Trophoblast cell (in vitro differentiated cells and primary cell): Measurements from ENCODE around the gene RHOXF2B.
"Not testable (repeated sequence)": the region's sequence is repeated elsewhere in the genome, so short reads cannot be mapped to it uniquely, and the experiment has no call there.

ENCODE experiments used
- DNase-seq, 2 donors: peaks; one replicate each; pipeline ENCODE4 v3.0.0-alpha.2; 2016
- H2AFZ ChIP-seq: 2 replicates; pipeline ENCODE4 v1.6.1; 2013; ENCODE audit warnings: low read length, moderate library complexity, mild to moderate bottlenecking; ENCODE audit not compliant: insufficient read depth, poor library complexity
- H2AK5ac ChIP-seq: 2 replicates; pipeline ENCODE4 v1.6.1; 2013; ENCODE audit warnings: mild to moderate bottlenecking, low read length
- H2BK120ac ChIP-seq: 2 replicates; pipeline ENCODE4 v1.6.1; 2013; ENCODE audit warnings: low read length, mild to moderate bottlenecking, moderate library complexity; ENCODE audit not compliant: insufficient read depth, poor library complexity
- H2BK12ac ChIP-seq: 2 replicates; pipeline ENCODE4 v1.6.1; 2013; ENCODE audit warnings: mild to moderate bottlenecking, low read length, moderate library complexity
- H2BK5ac ChIP-seq: 2 replicates; pipeline ENCODE4 v1.6.1; 2013; ENCODE audit warnings: low read length, low read depth, moderate library complexity, mild to moderate bottlenecking; ENCODE audit not compliant: poor library complexity
- H3K14ac ChIP-seq: 2 replicates; pipeline ENCODE4 v1.6.1; 2013; ENCODE audit warnings: mild to moderate bottlenecking, low read length
- H3K18ac ChIP-seq: 2 replicates; pipeline ENCODE4 v1.6.1; 2013; ENCODE audit warnings: mild to moderate bottlenecking, low read length
- H3K23ac ChIP-seq: 2 replicates; pipeline ENCODE4 v1.6.1; 2013; ENCODE audit warnings: low read length
- H3K27ac ChIP-seq: 2 replicates; pipeline ENCODE4 v1.5.1; 2013; ENCODE audit warnings: low read depth, mild to moderate bottlenecking, inconsistent platforms, low read length, moderate library complexity
- H3K27me3 ChIP-seq: 2 replicates; pipeline ENCODE4 v1.6.1; 2013; ENCODE audit warnings: inconsistent platforms, mild to moderate bottlenecking, low read length, moderate library complexity; ENCODE audit not compliant: insufficient read depth
- H3K36me3 ChIP-seq, 2 experiments: 1 replicate in 1 of 2; 2 replicates in 1 of 2; pipeline ENCODE4 v1.6.1; 2013; ENCODE audit warnings: low read length in 2 of 2, mild to moderate bottlenecking in 2 of 2, moderate library complexity in 1 of 2; ENCODE audit not compliant: insufficient read depth in 2 of 2, control insufficient read depth in 1 of 2
- H3K4ac ChIP-seq: 2 replicates; pipeline ENCODE4 v1.6.1; 2013; ENCODE audit warnings: low read depth, mild to moderate bottlenecking, low read length, moderate library complexity
- H3K4me1 ChIP-seq, 2 experiments: 1 replicate in 1 of 2; 2 replicates in 1 of 2; pipeline ENCODE4 v1.6.1; 2013; ENCODE audit warnings: low read length in 2 of 2, mild to moderate bottlenecking in 2 of 2, moderate library complexity in 1 of 2; ENCODE audit not compliant: insufficient read depth in 2 of 2, control insufficient read depth in 1 of 2
- H3K4me2 ChIP-seq: 2 replicates; pipeline ENCODE4 v1.6.1; 2013; ENCODE audit warnings: inconsistent platforms, mild to moderate bottlenecking, low read length, moderate library complexity
- H3K4me3 ChIP-seq: 2 replicates; pipeline ENCODE4 v1.5.1; 2013; ENCODE audit warnings: mild to moderate bottlenecking, low read depth, low read length, inconsistent platforms
- H3K79me1 ChIP-seq: one replicate; pipeline ENCODE4 v1.6.1; 2013; ENCODE audit warnings: low read length
- H3K79me2 ChIP-seq: 2 replicates; pipeline ENCODE4 v1.6.1; 2013; ENCODE audit warnings: low read length, mild to moderate bottlenecking; ENCODE audit not compliant: control insufficient read depth, insufficient read depth, poor library complexity
- H3K9ac ChIP-seq: 2 replicates; pipeline ENCODE4 v1.6.1; 2013; ENCODE audit warnings: mild to moderate bottlenecking, low read length
- H3K9me3 ChIP-seq: 2 replicates; pipeline ENCODE4 v1.6.1; 2013; ENCODE audit warnings: low read depth, mild to moderate bottlenecking, control low read depth, inconsistent platforms, low read length; ENCODE audit not compliant: insufficient read depth
- H4K12ac ChIP-seq: 2 replicates; pipeline ENCODE4 v1.6.1; 2013; ENCODE audit warnings: low read depth, mild to moderate bottlenecking, low read length, moderate library complexity
- H4K8ac ChIP-seq: 2 replicates; pipeline ENCODE4 v1.6.1; 2013; ENCODE audit warnings: low read depth, mild to moderate bottlenecking, low read length, moderate library complexity
- H4K91ac ChIP-seq: one replicate; pipeline ENCODE4 v1.6.1; 2013; ENCODE audit warnings: low read depth, mild to moderate bottlenecking, low read length, moderate library complexity
- WGBS: extraction: QIAGEN DNeasy Blood & Tissue Kit; methylation state at CpG from one replicate; pipeline ENCODE4 v1.1.7; 2013; ENCODE audit warnings: missing lambda C conversion rate; ENCODE audit not compliant: insufficient read length, insufficient coverage; ENCODE audit errors: extremely low coverage; 5-methylcytosine and 5-hydroxymethylcytosine counted together

RHOXF2B gene

DNA sequence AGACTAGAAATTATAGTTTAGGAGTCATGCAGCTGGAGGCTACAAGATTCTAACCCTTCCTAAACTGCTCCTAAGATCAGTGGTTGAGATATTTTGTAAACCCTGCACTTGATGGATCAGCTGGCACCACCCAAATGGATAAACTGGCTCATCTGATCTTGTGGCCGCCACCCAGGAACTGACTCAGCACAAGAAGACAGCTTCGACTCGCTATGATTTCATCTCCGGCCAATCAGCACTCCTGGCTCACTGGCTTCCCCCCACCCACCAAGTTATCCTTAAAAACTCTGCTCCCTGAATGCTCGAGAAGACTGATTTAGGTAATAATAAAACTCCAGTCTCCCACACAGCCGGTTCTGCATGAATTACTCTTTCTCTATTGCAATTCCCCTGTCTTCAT lies 34.8 kb downstream of the RHOXF2B start:
- H2BK120ac ChIP-seq, H3K14ac ChIP-seq: not testable (repeated sequence)

DNA sequence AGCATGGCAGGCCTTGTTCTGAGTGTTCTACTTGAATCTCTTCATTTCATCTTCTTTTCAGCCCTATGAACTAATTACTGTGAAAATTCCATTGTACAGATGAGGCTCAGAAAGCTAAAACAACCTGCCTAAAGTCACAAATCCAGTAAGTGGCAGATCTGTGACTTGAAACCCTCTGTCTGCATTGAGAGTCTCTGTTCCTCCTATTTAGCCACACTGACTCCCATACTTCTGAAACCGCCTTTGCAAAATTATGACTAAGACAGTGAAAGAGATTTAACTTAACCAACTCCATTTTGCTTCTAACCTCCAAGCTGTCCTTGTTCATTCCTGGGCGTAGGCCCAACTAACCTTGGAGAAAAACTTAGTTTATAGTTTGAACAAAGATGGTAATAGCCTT lies 35.2 kb downstream of the RHOXF2B start:
- H3K4me1 ChIP-seq, H2BK5ac ChIP-seq, H3K23ac ChIP-seq, H4K12ac ChIP-seq, H3K4ac ChIP-seq, H4K8ac ChIP-seq, H4K91ac ChIP-seq, H3K18ac ChIP-seq, H3K27me3 ChIP-seq, DNase-seq, H2BK120ac ChIP-seq, H3K79me1 ChIP-seq, H3K14ac ChIP-seq, H2BK12ac ChIP-seq, H3K4me3 ChIP-seq, H2AFZ ChIP-seq, H3K36me3 ChIP-seq, H3K9me3 ChIP-seq, H3K4me2 ChIP-seq, H2AK5ac ChIP-seq, H3K79me2 ChIP-seq, H3K9ac ChIP-seq, H3K27ac ChIP-seq: not testable (repeated sequence)
- no CpG with 5 or more reads among the region's 2 CpGs for WGBS

More for the DNA sequence above, 34.8 kb downstream of the RHOXF2B start:
- H2BK12ac ChIP-seq, H4K12ac ChIP-seq, H2BK5ac ChIP-seq, H3K79me1 ChIP-seq, H3K9ac ChIP-seq, H3K4ac ChIP-seq, H3K36me3 ChIP-seq, H3K79me2 ChIP-seq, H4K91ac ChIP-seq, H3K27ac ChIP-seq, H2AK5ac ChIP-seq, H3K4me3 ChIP-seq, DNase-seq, H3K9me3 ChIP-seq, H2AFZ ChIP-seq, H3K23ac ChIP-seq, H4K8ac ChIP-seq, H3K27me3 ChIP-seq, H3K4me2 ChIP-seq, H3K4me1 ChIP-seq, H3K18ac ChIP-seq: not testable (repeated sequence)
- WGBS, result no CpG with 5 or more reads among the region's 6 CpGs

DNA sequence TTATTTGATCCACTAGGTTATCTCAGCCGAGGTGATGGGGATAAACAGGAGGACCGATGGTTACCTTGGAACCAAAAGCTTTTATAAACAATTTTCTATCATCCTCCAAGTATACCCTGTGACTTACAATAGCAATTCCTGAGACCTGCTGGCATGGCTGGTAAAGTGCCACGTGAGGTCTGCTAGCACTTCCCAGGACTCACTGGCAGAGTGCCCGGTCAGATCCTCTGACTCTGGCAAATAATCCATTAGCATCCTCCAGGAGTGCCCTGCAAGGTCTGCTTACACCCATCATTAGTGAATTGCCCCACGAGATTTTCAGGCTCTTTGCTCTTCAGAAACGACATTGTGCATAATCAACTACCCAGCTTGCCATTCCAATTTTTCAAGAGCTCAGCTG lies 37.3 kb downstream of the RHOXF2B start:
- H3K23ac ChIP-seq, H3K4me1 ChIP-seq, H4K91ac ChIP-seq, H4K8ac ChIP-seq, DNase-seq, H2AK5ac ChIP-seq, H3K4me2 ChIP-seq, H3K14ac ChIP-seq, H3K4ac ChIP-seq, H4K12ac ChIP-seq, H3K79me2 ChIP-seq, H3K27me3 ChIP-seq, H2AFZ ChIP-seq, H3K18ac ChIP-seq, H3K36me3 ChIP-seq, H2BK120ac ChIP-seq, H3K27ac ChIP-seq, H3K9me3 ChIP-seq, H2BK5ac ChIP-seq, H3K79me1 ChIP-seq, H3K9ac ChIP-seq, H3K4me3 ChIP-seq, H2BK12ac ChIP-seq: not testable (repeated sequence)
- no CpG with 5 or more reads among the region's 6 CpGs for WGBS

DNA sequence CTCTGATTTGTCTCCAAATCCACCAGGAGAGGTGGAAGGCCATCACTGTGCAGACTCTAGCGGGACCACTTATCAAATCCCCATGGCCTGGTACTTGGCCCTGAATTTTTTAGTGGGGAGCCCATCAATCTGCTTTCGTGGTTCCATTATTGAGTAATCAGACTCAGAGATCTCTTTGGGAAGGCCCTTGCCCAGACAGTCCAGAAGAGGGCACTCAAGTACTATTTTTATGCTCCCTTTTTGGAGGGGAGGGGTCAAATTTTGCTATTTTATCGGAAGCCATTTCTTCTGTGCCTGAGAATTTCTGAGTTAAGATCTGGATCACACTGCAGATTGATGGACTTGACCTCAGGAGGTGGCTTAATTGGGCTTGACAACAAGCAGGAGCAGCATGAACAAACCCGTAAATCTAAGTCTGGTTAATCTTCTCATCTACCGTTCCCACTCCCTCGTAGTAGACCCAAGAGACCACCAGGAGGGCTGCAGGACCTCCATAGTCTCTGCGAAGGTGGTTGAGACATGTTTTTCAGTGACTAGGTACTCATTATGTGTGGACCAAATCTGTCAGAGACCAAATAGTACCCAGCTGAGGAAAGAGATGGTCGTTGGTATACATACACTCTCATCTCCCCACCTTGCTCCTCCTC lies 38.3 kb downstream of the RHOXF2B start:
- not testable (repeated sequence) for H2BK12ac ChIP-seq, H2AFZ ChIP-seq, H4K91ac ChIP-seq, H3K27me3 ChIP-seq, H3K4me2 ChIP-seq, H2BK120ac ChIP-seq, H3K9me3 ChIP-seq, H3K18ac ChIP-seq, H3K9ac ChIP-seq, H4K12ac ChIP-seq, H3K27ac ChIP-seq, H2BK5ac ChIP-seq, H3K4me1 ChIP-seq, H3K4ac ChIP-seq, DNase-seq, H3K14ac ChIP-seq, H3K79me2 ChIP-seq, H4K8ac ChIP-seq, H3K36me3 ChIP-seq, H3K4me3 ChIP-seq, H2AK5ac ChIP-seq, H3K23ac ChIP-seq
- H3K79me1 ChIP-seq, result peaks cover 10% of the 10 kb centered on the region
- WGBS, result no CpG with 5 or more reads among the region's 8 CpGs
